Measurements from ENCODE around the gene NCAPG2.

The NCAPG2 gene

GRCh38 chr7:158616050-158616449 is 88.6 kb downstream of the NCAPG2 start:
- no peak overlapping the region for H3K9ac ChIP-seq (ENCODE audit: low read depth, low read length)
- no peak overlapping the region for H3K4me3 ChIP-seq (ENCODE audit: low read length)
- no peak overlapping the region for H3K27ac ChIP-seq (ENCODE audit: low read length)
- H3K4me1 ChIP-seq (ENCODE audit: insufficient read depth, low read length) = peaks cover 13% of the 10 kb centered on the region; the same call in 1 of the 2 replicates
- H3K27me3 ChIP-seq (ENCODE audit: insufficient read depth, low read length) = no peaks in the 10 kb centered on the region
- no peaks in the 10 kb centered on the region for H3K9me3 ChIP-seq (ENCODE audit: insufficient read depth, low read depth, low read length)
- H3K36me3 ChIP-seq (ENCODE audit: insufficient read depth, low read depth, low read length) = peaks cover 14% of the 10 kb centered on the region; the same call in 1 of the 2 replicates

GRCh38 chr7:158614700-158615099 is 89.9 kb downstream of the NCAPG2 start:
- Histone ChIP-seq H3K27ac (ENCODE audit: low read length) (no peak overlapping the region), H3K4me1 (ENCODE audit: insufficient read depth, low read length) (peaks cover 12% of the 10 kb centered on the region; the same call in 1 of the 2 replicates), H3K4me3 (ENCODE audit: low read length) (no peak overlapping the region), H3K9ac (ENCODE audit: low read depth, low read length) (no peak overlapping the region), H3K9me3 (ENCODE audit: insufficient read depth, low read depth, low read length) (no peaks in the 10 kb centered on the region), H3K27me3 (ENCODE audit: insufficient read depth, low read length) (no peaks in the 10 kb centered on the region), H3K36me3 (ENCODE audit: insufficient read depth, low read depth, low read length) (peaks cover 17% of the 10 kb centered on the region; the same call in 1 of the 2 replicates)

- Histone ChIP-seq H3K9ac (ENCODE audit: low read depth, low read length) (no peak overlapping the region), H3K27me3 (ENCODE audit: insufficient read depth, low read length) (no peaks in the 10 kb centered on the region), H3K9me3 (ENCODE audit: insufficient read depth, low read depth, low read length) (no peaks in the 10 kb centered on the region), H3K36me3 (ENCODE audit: insufficient read depth, low read depth, low read length) (peaks cover 20% of the 10 kb centered on the region), H3K4me3 (ENCODE audit: low read length) (no peak overlapping the region), H3K4me1 (ENCODE audit: insufficient read depth, low read length) (peaks cover 7% of the 10 kb centered on the region; the same call in 1 of the 2 replicates), H3K27ac (ENCODE audit: low read length) (no peak overlapping the region)
Observed at GRCh38 chr7:158613481-158613880, 91.1 kb downstream of the NCAPG2 start.

GRCh38 chr7:158612546-158612945 is 92.1 kb downstream of the NCAPG2 start:
- H3K36me3 ChIP-seq (ENCODE audit: insufficient read depth, low read depth, low read length) = peaks cover 29% of the 10 kb centered on the region
- peaks cover 7% of the 10 kb centered on the region; the same call in 1 of the 2 replicates for H3K4me1 ChIP-seq (ENCODE audit: insufficient read depth, low read length)
- no peaks in the 10 kb centered on the region for H3K9me3 ChIP-seq (ENCODE audit: insufficient read depth, low read depth, low read length)
- H3K4me3 ChIP-seq (ENCODE audit: low read length) = no peak overlapping the region
- no peaks in the 10 kb centered on the region for H3K27me3 ChIP-seq (ENCODE audit: insufficient read depth, low read length)
- H3K9ac ChIP-seq (ENCODE audit: low read depth, low read length) = no peak overlapping the region
- no peak overlapping the region for H3K27ac ChIP-seq (ENCODE audit: low read length)

- H3K36me3 ChIP-seq (ENCODE audit: insufficient read depth, low read depth, low read length) = peaks cover 39% of the 10 kb centered on the region
- H3K9ac ChIP-seq (ENCODE audit: low read depth, low read length) = no peak overlapping the region
- no peak overlapping the region for H3K4me3 ChIP-seq (ENCODE audit: low read length)
- no peaks in the 10 kb centered on the region for H3K27me3 ChIP-seq (ENCODE audit: insufficient read depth, low read length)
- H3K9me3 ChIP-seq (ENCODE audit: insufficient read depth, low read depth, low read length) = no peaks in the 10 kb centered on the region
- peaks cover under 1% of the 10 kb centered on the region; the same call in 1 of the 2 replicates for H3K4me1 ChIP-seq (ENCODE audit: insufficient read depth, low read length)
- no peak overlapping the region for H3K27ac ChIP-seq (ENCODE audit: low read length)
Observed at GRCh38 chr7:158611541-158611940, 93.1 kb downstream of the NCAPG2 start.

GRCh38 chr7:158609313-158609974 is 95.2 kb downstream of the NCAPG2 start:
- Histone ChIP-seq H3K9ac (ENCODE audit: low read depth, low read length) (no peak overlapping the region), H3K27me3 (ENCODE audit: insufficient read depth, low read length) (no peaks in the 10 kb centered on the region), H3K4me3 (ENCODE audit: low read length) (no peak overlapping the region), H3K36me3 (ENCODE audit: insufficient read depth, low read depth, low read length) (peaks cover 47% of the 10 kb centered on the region), H3K9me3 (ENCODE audit: insufficient read depth, low read depth, low read length) (no peaks in the 10 kb centered on the region), H3K27ac (ENCODE audit: low read length) (no peak overlapping the region), H3K4me1 (ENCODE audit: insufficient read depth, low read length) (no peaks in the 10 kb centered on the region)

GRCh38 chr7:158607563-158607962 is 97.0 kb downstream of the NCAPG2 start:
- Histone ChIP-seq H3K4me1 (ENCODE audit: insufficient read depth, low read length) (no peaks in the 10 kb centered on the region), H3K27me3 (ENCODE audit: insufficient read depth, low read length) (no peaks in the 10 kb centered on the region), H3K27ac (ENCODE audit: low read length) (no peak overlapping the region), H3K36me3 (ENCODE audit: insufficient read depth, low read depth, low read length) (peaks cover 38% of the 10 kb centered on the region), H3K4me3 (ENCODE audit: low read length) (no peak overlapping the region), H3K9ac (ENCODE audit: low read depth, low read length) (no peak overlapping the region), H3K9me3 (ENCODE audit: insufficient read depth, low read depth, low read length) (no peaks in the 10 kb centered on the region)

- no peak overlapping the region for H3K4me3 ChIP-seq (ENCODE audit: low read length)
- H3K27ac ChIP-seq (ENCODE audit: low read length) = no peak overlapping the region
- H3K9ac ChIP-seq (ENCODE audit: low read depth, low read length) = no peak overlapping the region
- no peaks in the 10 kb centered on the region for H3K27me3 ChIP-seq (ENCODE audit: insufficient read depth, low read length)
- peaks cover 38% of the 10 kb centered on the region for H3K36me3 ChIP-seq (ENCODE audit: insufficient read depth, low read depth, low read length)
- H3K4me1 ChIP-seq (ENCODE audit: insufficient read depth, low read length) = no peaks in the 10 kb centered on the region
- H3K9me3 ChIP-seq (ENCODE audit: insufficient read depth, low read depth, low read length) = no peaks in the 10 kb centered on the region
Observed at GRCh38 chr7:158606671-158607424, 97.8 kb downstream of the NCAPG2 start.

- Histone ChIP-seq H3K27ac (ENCODE audit: low read length) (no peak overlapping the region), H3K4me1 (ENCODE audit: insufficient read depth, low read length) (no peaks in the 10 kb centered on the region), H3K9me3 (ENCODE audit: insufficient read depth, low read depth, low read length) (no peaks in the 10 kb centered on the region), H3K4me3 (ENCODE audit: low read length) (no peak overlapping the region), H3K27me3 (ENCODE audit: insufficient read depth, low read length) (no peaks in the 10 kb centered on the region), H3K36me3 (ENCODE audit: insufficient read depth, low read depth, low read length) (peaks cover 38% of the 10 kb centered on the region), H3K9ac (ENCODE audit: low read depth, low read length) (no peak overlapping the region)
Observed at GRCh38 chr7:158606129-158606528, 98.5 kb downstream of the NCAPG2 start.

GRCh38 chr7:158603773-158604755 is 100.5 kb downstream of the NCAPG2 start:
- no peak overlapping the region for H3K4me3 ChIP-seq (ENCODE audit: low read length)
- no peaks in the 10 kb centered on the region for H3K4me1 ChIP-seq (ENCODE audit: insufficient read depth, low read length)
- no peak overlapping the region for H3K9ac ChIP-seq (ENCODE audit: low read depth, low read length)
- H3K27me3 ChIP-seq (ENCODE audit: insufficient read depth, low read length) = no peaks in the 10 kb centered on the region
- no peak overlapping the region for H3K27ac ChIP-seq (ENCODE audit: low read length)
- no peaks in the 10 kb centered on the region for H3K9me3 ChIP-seq (ENCODE audit: insufficient read depth, low read depth, low read length)
- peaks cover 31% of the 10 kb centered on the region for H3K36me3 ChIP-seq (ENCODE audit: insufficient read depth, low read depth, low read length)

All from iPS-20b (cell line).